Stimulated activated CD8-positive, alpha-beta memory T cell treated with anti-CD3 and anti-CD28 coated beads, Interleukin-2, amount 100 ng/mL, for 48 hours (primary cell): ENCODE measurements around the gene NMRAL1.
A peak's percentile ranks its signal among the peaks of the same experiment; 100 is the strongest.

Source experiments
- DNase-seq, 2 donors: peaks; one replicate each; pipeline ENCODE4 v3.0.0-alpha.2; 2020; ENCODE audit warnings: low read depth in 2 of 2

NMRAL1 gene

GRCh38 chr16:4426722-4427372 lies 47.6 kb downstream of the NMRAL1 start:
- DNase-seq: no peak

GRCh38 chr16:4426021-4426684 lies 48.3 kb downstream of the NMRAL1 start:
- no peak for DNase-seq

GRCh38 chr16:4425378-4426020 lies 48.9 kb downstream of the NMRAL1 start, which contains the start of gene DNAJA3:
Gene DNAJA3 (plus strand): TSS chr16:4425868. CDS start chr16:4425882, 14 bp downstream.
- DNase-seq: peak; percentile 90 to 91

GRCh38 chr16:4420505-4421105 lies 53.8 kb downstream of the NMRAL1 start:
- no peak for DNase-seq

DNA sequence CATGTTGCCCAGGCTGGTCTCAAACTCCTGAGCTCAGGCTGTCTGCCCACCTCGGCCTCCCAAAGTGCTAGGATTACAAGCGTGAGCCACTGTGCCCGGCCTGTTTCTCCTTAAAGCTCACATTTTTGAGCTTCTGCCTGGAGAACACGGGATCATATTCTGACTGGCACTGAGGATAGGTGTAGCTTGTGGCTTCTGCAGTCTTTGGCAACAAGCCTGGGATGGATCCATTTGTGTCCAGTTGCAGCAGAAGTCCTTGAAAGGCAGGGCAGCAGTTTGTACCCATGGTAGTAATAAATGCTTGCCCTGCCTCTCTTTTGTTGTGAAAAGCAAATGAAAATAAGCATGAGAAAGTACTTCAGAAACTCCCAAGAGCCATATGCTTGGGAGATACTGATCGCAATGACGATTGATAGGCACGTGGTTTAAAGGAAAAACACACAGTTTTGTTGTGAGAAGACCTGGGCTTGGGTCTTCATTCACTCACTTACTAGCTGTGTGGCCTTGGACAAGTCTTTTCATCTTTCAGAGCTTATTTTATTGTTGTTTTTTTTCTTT lies 54.9 kb downstream of the NMRAL1 start:
- DNase-seq: no peak

DNA sequence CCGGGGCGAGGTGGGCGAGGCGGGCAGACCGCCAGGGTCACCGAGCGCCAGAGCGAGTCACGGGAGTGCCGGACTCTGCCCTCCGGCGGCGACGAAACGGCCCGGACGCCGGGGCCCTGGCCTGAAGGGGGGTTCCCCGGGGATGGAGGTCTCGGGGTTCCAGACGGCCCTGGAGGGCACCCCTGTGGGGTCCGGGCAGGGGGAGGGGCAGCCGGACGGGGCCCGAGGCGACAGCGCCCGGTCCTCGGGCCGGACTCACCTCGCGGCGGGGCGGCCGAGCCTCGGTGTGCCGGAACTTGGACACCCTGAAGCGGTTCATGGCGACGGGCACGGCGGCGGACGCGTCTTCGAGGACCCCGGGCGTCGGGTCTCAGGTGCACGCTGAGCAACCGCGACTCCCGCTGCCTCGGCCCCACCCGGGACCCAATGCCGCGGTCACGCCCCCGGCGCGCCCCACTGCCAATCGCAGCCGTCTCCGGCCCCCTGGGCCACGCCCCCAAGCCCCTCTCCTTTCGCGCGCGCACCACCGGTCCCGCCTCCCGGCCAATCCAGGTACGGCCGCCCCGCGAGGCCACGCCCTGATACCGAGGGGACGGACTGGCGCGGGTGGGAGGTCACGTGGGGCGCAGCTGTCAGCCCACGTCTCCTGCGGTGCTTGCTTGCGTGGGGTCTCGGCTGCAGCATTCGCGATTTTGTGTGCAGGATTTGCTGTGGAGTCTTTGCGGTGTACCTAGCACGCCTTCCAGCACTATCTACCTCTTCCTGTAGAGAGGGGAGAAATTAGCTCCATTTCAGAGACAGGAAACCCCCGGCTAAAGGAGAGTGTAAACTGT lies 58.0 kb downstream of the NMRAL1 start, which contains the start of gene CORO7:
Gene CORO7 (minus strand): TSS at position 397 of the 833 bp plus-strand sequence. CDS start 78 bp downstream, at position 319.
- DNase-seq: peak; percentile 98 to 99

DNA sequence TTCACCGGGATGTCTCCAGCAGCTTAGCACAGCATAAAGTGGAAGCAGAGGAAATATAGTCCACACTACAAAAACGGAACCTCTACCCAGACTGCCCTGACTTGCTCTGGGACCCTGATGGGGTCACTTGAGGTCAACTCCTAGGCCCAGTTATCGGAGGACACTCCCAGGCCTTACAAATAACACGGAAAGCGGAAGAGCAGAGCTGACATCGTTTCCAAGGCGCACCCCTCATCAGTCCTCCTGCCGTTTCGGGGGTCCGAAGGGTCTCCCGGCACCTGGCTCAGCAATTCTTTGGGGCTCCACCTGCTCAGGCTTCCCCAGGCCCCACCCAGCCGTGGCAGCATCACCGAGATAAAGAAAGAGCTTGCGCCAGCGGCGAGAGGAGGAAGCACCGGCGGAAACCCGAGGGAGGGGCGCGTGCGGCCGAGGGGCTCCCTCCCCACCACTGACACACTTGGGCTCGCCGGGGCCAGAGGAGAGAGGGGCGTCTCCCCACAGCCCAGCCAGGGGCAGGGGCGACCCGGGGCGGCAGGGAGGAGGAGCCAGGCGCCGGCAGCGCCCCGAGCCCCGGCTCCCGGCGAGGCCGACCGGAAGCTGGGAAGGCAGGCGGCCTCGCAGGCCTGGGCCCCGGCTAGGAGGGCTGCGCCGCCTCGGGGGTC lies 58.8 kb downstream of the NMRAL1 start:
- DNase-seq: peak; percentile 30 to 41

DNA sequence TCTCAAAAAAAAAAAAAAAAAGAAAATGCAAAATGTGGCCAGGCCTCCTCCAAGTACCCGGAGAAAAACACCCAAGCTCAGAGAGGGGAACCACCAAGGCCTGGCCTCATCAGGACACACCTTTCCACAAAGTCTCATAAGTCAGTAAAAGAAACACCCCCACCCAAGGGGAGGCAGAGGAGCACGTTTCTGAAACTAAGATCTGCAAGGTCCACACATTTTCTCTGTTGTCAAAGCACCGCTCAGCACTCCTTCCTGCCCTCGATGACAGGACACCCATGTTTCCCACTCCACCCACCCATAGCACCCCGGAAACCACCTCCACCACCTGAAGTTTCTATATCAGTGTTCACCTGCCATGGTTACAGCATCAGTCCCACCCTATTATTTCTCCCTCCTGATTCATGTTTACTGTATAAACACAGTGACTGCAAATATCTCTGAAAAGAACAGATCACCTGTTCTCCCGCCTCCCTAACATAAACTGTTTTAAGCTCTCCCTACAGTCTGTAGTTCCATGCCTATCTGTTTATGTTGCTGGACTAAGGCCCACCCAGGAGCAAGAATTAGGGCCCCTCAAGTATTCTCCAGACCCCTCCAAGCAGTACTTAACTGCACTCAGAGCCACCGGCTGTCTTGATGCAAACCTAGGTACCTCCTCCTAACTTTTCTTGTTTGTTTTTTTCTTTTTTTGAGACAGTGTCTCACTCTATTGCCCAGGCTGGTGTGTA lies 60.1 kb downstream of the NMRAL1 start:
- peak; percentile 60 to 68 for DNase-seq

- DNase-seq: no peak
Measured at GRCh38 chr16:4412854-4413253, 61.6 kb downstream of the NMRAL1 start.

GRCh38 chr16:4412159-4412558 lies 62.3 kb downstream of the NMRAL1 start:
- DNase-seq: no peak
